ENCODE measurements around the gene TFIP11.

The TFIP11 gene

DNA sequence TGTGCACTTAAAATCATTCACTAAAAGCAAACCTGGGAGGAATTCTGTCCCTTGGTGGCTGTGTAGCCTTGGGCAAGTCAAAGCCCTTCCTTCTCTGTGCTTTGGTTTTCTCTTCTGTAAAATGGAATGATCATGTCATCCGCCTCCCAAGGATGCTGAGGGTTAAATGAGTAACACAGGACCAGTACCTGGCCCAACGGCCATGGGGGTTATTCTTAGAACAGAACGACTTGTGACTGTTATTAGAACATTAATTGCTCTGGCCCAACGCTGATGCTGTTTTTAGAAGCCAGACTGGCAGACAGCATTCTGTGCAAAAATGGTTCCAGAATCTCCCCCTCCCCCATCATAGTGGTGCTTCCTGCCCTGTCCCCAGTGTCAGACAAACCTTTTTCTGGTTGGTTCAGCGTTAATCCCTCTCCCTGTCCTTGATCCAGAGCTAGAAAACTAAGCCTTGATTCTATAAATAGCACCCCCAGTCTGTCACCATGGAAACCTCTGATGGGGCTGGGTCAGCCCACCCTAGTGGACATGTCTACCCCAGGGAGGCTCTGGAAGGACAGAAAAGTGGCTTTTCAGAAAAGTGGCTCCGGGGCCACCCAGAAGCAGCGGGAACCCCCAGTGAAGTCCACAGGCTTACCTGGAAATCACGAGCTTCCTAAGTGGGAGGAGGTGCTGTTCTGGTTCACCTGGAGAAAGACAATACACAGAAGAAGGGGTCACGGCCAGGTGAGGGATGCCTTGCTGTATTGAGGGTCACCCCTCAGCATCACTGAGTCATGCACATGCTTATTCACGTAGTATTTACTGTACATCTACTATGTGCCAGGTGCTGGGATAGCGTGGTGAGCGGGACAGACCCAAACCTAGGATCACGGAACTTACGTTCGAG is 15.5 kb upstream of the TFIP11 start:
- TF ChIP-seq, protein P1, sequence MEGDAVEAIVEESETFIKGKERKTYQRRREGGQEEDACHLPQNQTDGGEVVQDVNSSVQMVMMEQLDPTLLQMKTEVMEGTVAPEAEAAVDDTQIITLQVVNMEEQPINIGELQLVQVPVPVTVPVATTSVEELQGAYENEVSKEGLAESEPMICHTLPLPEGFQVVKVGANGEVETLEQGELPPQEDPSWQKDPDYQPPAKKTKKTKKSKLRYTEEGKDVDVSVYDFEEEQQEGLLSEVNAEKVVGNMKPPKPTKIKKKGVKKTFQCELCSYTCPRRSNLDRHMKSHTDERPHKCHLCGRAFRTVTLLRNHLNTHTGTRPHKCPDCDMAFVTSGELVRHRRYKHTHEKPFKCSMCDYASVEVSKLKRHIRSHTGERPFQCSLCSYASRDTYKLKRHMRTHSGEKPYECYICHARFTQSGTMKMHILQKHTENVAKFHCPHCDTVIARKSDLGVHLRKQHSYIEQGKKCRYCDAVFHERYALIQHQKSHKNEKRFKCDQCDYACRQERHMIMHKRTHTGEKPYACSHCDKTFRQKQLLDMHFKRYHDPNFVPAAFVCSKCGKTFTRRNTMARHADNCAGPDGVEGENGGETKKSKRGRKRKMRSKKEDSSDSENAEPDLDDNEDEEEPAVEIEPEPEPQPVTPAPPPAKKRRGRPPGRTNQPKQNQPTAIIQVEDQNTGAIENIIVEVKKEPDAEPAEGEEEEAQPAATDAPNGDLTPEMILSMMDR (IDR thresholded peaks at IDR 0.05) = no peak

- TF ChIP-seq, protein P1 (IDR thresholded peaks at IDR 0.05) = no peak
Measured at GRCh38 chr22:26527167-26527566, 14.9 kb upstream of the TFIP11 start.

GRCh38 chr22:26525946-26526564 is 13.8 kb upstream of the TFIP11 start:
- TF ChIP-seq, protein P1 (IDR thresholded peaks at IDR 0.05) = no peak

DNA sequence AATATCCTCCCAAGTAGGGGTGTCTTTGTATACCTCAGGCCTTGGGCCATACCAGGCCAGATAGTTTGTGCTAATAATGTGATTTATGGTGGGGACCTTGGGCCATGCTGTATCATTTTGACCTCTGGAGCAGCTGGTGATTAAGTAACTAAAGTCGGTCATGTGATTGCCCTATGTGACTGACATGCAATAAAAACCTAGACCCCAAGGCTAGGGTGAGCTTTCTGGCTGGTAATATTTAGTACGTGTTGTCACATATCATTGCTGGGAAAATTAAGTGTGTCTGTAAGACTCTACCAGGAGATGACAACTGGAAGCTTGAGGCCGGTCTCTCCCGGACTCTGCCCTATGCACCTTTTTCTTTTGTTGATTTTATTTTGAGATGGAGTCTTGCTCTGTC is 12.6 kb upstream of the TFIP11 start:
- TF ChIP-seq, protein P1 (IDR thresholded peaks at IDR 0.05) = no peak

GRCh38 chr22:26522592-26522991 is 10.3 kb upstream of the TFIP11 start:
- TF ChIP-seq, protein P1 (IDR thresholded peaks at IDR 0.05) = no peak

GRCh38 chr22:26522012-26522411 is 9.7 kb upstream of the TFIP11 start:
- TF ChIP-seq, protein P1 (IDR thresholded peaks at IDR 0.05) = no peak

GRCh38 chr22:26517429-26517828 is 5.2 kb upstream of the TFIP11 start:
- TF ChIP-seq, protein P1 (IDR thresholded peaks at IDR 0.05) = no peak

Data from LNCAP (cell line).